ENCODE measurements around the gene RAB33B.
"Not testable (repeated sequence)": the region's sequence is repeated elsewhere in the genome, so short reads cannot be mapped to it uniquely, and the experiment has no call there.

Gene RAB33B

GRCh38 chr4:139461022-139461628, 7.2 kb downstream of the RAB33B start:
- DNase-seq (ENCODE audit: low read depth in 2 of 2) = no peak

GRCh38 chr4:139464512-139464911, 10.6 kb downstream of the RAB33B start:
- DNase-seq (ENCODE audit: low read depth in 2 of 2) = not testable (repeated sequence)

- DNase-seq (ENCODE audit: low read depth in 2 of 2) = no peak
These were observed 12.0 kb downstream of the RAB33B start for GRCh38 chr4:139465922-139466321.

GRCh38 chr4:139468756-139469155, 14.8 kb downstream of the RAB33B start:
- not testable (repeated sequence) for DNase-seq (ENCODE audit: low read depth in 2 of 2)

GRCh38 chr4:139469216-139469615, 15.3 kb downstream of the RAB33B start:
- DNase-seq (ENCODE audit: low read depth in 2 of 2) = no peak

GRCh38 chr4:139469869-139470268, 15.9 kb downstream of the RAB33B start:
- no peak for DNase-seq (ENCODE audit: low read depth in 2 of 2)

- no peak for DNase-seq (ENCODE audit: low read depth in 2 of 2)
These were observed 16.4 kb downstream of the RAB33B start for GRCh38 chr4:139470295-139470694.

- DNase-seq (ENCODE audit: low read depth in 2 of 2) = no peak
These were observed 17.2 kb downstream of the RAB33B start for GRCh38 chr4:139470997-139471665.

- DNase-seq (ENCODE audit: low read depth in 2 of 2) = no peak
These were observed 18.9 kb downstream of the RAB33B start for GRCh38 chr4:139472852-139473251.

GRCh38 chr4:139476363-139476762, 22.4 kb downstream of the RAB33B start:
- no peak for DNase-seq (ENCODE audit: low read depth in 2 of 2)

GRCh38 chr4:139481465-139481864, 27.5 kb downstream of the RAB33B start:
- DNase-seq (ENCODE audit: low read depth in 2 of 2) = no peak

GRCh38 chr4:139483000-139483399, 29.1 kb downstream of the RAB33B start:
- no peak for DNase-seq (ENCODE audit: low read depth in 2 of 2)

GRCh38 chr4:139484783-139485311, 30.9 kb downstream of the RAB33B start:
- DNase-seq (ENCODE audit: low read depth in 2 of 2) = no peak

GRCh38 chr4:139488442-139488841, 34.5 kb downstream of the RAB33B start:
- DNase-seq (ENCODE audit: low read depth in 2 of 2) = no peak

GRCh38 chr4:139489638-139490037, 35.7 kb downstream of the RAB33B start:
- no peak for DNase-seq (ENCODE audit: low read depth in 2 of 2)

- no peak for DNase-seq (ENCODE audit: low read depth in 2 of 2)
These were observed 38.5 kb downstream of the RAB33B start for GRCh38 chr4:139492429-139492828.

- DNase-seq (ENCODE audit: low read depth in 2 of 2) = no peak
These were observed 39.3 kb downstream of the RAB33B start for GRCh38 chr4:139493176-139493575.

GRCh38 chr4:139499186-139499585, 45.3 kb downstream of the RAB33B start:
- DNase-seq (ENCODE audit: low read depth in 2 of 2) = no peak

GRCh38 chr4:139501117-139501516, 47.2 kb downstream of the RAB33B start:
- no peak for DNase-seq (ENCODE audit: low read depth in 2 of 2)

GRCh38 chr4:139501527-139501926, 47.6 kb downstream of the RAB33B start:
- no peak for DNase-seq (ENCODE audit: low read depth in 2 of 2)

- no peak for DNase-seq (ENCODE audit: low read depth in 2 of 2)
These were observed 48.3 kb downstream of the RAB33B start for GRCh38 chr4:139501927-139502899.

GRCh38 chr4:139503622-139504166, 49.8 kb downstream of the RAB33B start:
- DNase-seq (ENCODE audit: low read depth in 2 of 2) = no peak

Data from stimulated activated CD4-positive, alpha-beta T cell treated with anti-CD3 and anti-CD28 coated beads, Interleukin-4, amount 100 ng/mL, for 48 hours (primary cell).